Vagina (tissue), 2 donors: ENCODE results near the gene CHST11. TPM values are rescaled to one million over a fixed set of nuclear protein-coding genes. Genes with fewer than 3 reads are reported as not detected.
A peak's percentile ranks its signal among the peaks of the same experiment; 100 is the strongest.

Experiments
- DNase-seq, 2 donors: peaks; one replicate each; pipeline ENCODE4 v3.0.0-alpha.2; 2017; ENCODE audit errors: extremely low spot score in 2 of 2
- H3K27ac ChIP-seq: fragments of 200-600 bp; sonication (generic); one replicate; pipeline ENCODE4 v1.5.1; 2019
- H3K27me3 ChIP-seq: fragments of 200-600 bp; sonication (generic); one replicate; pipeline ENCODE4 v1.5.1; 2019
- H3K36me3 ChIP-seq, 2 donors: fragments of 200-600 bp; sonication (generic); one replicate each; pipeline ENCODE4 v1.5.1; 2017 to 2019
- H3K4me1 ChIP-seq: fragments of 200-600 bp; sonication (generic); one replicate; pipeline ENCODE4 v1.5.1; 2019
- H3K4me3 ChIP-seq, 2 donors: fragments of 200-600 bp; sonication (generic); 1 replicate in 1 of 2; 2 replicates in 1 of 2; pipeline ENCODE4 v1.5.1; 2016 to 2019
- H3K9me3 ChIP-seq: fragments of 200-600 bp; sonication (generic); one replicate; pipeline ENCODE4 v1.5.1; 2019
- POLR2A ChIP-seq, 2 donors: fragments of 450-650 bp; IDR thresholded peaks; one replicate each; pipeline ENCODE4 v1.6.1; 2017; ENCODE audit warnings: antibody characterized with exemption in 2 of 2, mild to moderate bottlenecking in 2 of 2, moderate library complexity in 2 of 2
- POLR2AphosphoS5 ChIP-seq, 2 donors: sonication (generic); formaldehyde crosslinking; IDR thresholded peaks; one replicate each; pipeline ENCODE4 v1.9.0; 2017; ENCODE audit warnings: antibody characterized with exemption in 2 of 2, mild to moderate bottlenecking in 2 of 2, low read depth in 1 of 2; ENCODE audit not compliant: insufficient read depth in 1 of 2
- intact Hi-C: fragments of 100-400 bp; cut with DNase I; formaldehyde crosslinking; loops from one replicate; pipeline ENCODE4 v1.15.1; 2023
- total RNA-seq: library from RNA; depleted of rRNA; stranded (reverse); fragments of >200 nt; gene quantifications from one replicate; pipeline ENCODE4 v1.2.3, GENCODE V29; 2016
- TF ChIP-seq, protein P1 (sequence below), 3 experiments: fragments of 450-650 bp in 2 of 3; fragments of 200-600 bp in 1 of 3; sonication (generic) in 1 of 3; IDR thresholded peaks; one replicate each; pipeline ENCODE4 v1.5.1; 2017 to 2019; ENCODE audit warnings: antibody characterized with exemption in 3 of 3, mild to moderate bottlenecking in 2 of 3, moderate library complexity in 2 of 3

The CHST11 gene
- total RNA-seq, 1 donor from 2014 or later, result 40.0 TPM

DNA sequence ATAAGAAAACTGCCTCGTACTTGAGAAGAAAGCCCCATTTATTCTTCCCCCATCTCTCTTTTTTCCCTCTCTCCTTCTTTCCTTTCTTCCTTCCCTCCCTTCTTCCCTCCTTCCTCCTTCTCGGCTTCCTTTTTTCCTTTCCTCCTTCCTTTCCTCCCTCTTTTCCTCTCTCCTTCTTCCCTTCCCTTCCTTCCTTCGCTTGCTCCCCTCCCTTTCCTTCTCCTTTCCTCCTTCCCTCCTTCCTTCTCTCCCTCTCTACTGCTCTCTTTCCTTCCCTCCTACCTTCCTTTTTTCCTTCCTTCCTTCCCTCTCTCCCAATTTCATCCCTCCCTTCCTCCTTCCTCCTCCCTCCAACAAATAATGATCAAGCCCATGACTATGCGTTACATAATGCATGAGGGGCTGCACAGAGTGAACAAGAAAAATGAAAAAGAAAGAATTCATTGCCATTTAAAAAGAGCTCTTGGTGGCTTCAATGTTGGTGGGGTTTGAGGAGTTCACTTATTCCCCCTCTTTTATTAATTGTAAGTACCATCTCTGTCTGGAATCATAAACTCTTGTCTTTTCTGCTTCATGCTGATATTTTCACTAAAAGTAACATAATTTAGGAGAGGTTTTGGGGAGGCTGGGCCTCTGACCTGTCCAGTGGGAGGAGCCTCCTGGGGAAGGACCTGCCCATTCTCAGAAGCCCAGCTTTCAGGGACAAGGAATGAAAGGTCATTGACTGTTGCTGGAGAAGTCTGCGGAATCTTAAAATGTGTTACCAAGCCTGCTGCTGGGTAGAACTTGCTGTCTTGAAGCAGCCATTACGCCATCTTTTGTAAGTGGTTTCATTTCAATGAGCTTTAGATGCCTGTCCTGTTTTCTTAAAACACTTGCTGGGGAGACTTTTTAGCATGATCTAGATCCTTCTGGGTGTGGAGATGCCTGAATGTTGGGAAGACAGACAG lies 144.3 kb downstream of the CHST11 start:
- H3K4me3 ChIP-seq, result no peak overlapping the region
- peak overlapping the region; percentile 56 for H3K27ac ChIP-seq
- H3K27me3 ChIP-seq, result no peaks in the 10 kb centered on the region
- intact Hi-C loops, result loop anchor here (10.0 kb wide), 1 partner anchor 136 kb away; no protein-coding TSS in a partner anchor
- H3K9me3 ChIP-seq, result no peaks in the 10 kb centered on the region
- H3K4me1 ChIP-seq, result peaks cover 53% of the 10 kb centered on the region
- no peak for TF ChIP-seq POLR2A (IDR thresholded peaks at IDR 0.05)
- TF ChIP-seq POLR2AphosphoS5 (IDR thresholded peaks at IDR 0.05; ENCODE audit: insufficient read depth in 1 of 2, low read depth in 1 of 2), result no peak
- TF ChIP-seq, protein P1, sequence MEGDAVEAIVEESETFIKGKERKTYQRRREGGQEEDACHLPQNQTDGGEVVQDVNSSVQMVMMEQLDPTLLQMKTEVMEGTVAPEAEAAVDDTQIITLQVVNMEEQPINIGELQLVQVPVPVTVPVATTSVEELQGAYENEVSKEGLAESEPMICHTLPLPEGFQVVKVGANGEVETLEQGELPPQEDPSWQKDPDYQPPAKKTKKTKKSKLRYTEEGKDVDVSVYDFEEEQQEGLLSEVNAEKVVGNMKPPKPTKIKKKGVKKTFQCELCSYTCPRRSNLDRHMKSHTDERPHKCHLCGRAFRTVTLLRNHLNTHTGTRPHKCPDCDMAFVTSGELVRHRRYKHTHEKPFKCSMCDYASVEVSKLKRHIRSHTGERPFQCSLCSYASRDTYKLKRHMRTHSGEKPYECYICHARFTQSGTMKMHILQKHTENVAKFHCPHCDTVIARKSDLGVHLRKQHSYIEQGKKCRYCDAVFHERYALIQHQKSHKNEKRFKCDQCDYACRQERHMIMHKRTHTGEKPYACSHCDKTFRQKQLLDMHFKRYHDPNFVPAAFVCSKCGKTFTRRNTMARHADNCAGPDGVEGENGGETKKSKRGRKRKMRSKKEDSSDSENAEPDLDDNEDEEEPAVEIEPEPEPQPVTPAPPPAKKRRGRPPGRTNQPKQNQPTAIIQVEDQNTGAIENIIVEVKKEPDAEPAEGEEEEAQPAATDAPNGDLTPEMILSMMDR (IDR thresholded peaks at IDR 0.05), result no peak
- no peaks in the 10 kb centered on the region for H3K36me3 ChIP-seq
- no peak for DNase-seq

DNA sequence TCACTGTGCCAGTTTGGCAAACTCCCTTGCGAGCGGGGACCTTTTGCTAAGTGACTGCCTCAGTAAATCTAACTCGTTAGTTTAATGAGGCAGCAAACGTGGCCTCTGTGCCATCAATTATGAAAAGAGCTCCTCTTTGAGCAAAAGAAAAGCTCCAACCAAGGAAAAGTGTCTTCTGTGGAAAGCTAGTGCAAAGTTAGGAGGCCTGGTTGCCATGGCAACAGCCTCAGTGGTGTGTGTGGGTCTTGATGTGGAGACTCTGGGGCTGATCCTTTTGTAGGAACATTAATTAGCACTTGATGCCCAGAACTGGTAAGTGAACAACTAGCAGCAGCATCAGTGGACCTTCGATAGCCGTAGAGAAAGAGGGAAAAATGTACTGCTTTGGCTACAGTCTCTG lies 145.7 kb downstream of the CHST11 start:
- TF ChIP-seq, protein P1 (IDR thresholded peaks at IDR 0.05), result no peak
- TF ChIP-seq POLR2A (IDR thresholded peaks at IDR 0.05), result no peak
- TF ChIP-seq POLR2AphosphoS5 (IDR thresholded peaks at IDR 0.05; ENCODE audit: insufficient read depth in 1 of 2, low read depth in 1 of 2), result no peak
- no peaks in the 10 kb centered on the region for H3K9me3 ChIP-seq
- no peak for DNase-seq
- H3K36me3 ChIP-seq, result no peaks in the 10 kb centered on the region
- no peaks in the 10 kb centered on the region for H3K27me3 ChIP-seq
- H3K27ac ChIP-seq, result peak overlapping the region; percentile 56
- H3K4me3 ChIP-seq, result no peak overlapping the region
- intact Hi-C loops, result loop anchor here (10.0 kb wide), 1 partner anchor 138 kb away; no protein-coding TSS in a partner anchor
- peaks cover 47% of the 10 kb centered on the region for H3K4me1 ChIP-seq

DNA sequence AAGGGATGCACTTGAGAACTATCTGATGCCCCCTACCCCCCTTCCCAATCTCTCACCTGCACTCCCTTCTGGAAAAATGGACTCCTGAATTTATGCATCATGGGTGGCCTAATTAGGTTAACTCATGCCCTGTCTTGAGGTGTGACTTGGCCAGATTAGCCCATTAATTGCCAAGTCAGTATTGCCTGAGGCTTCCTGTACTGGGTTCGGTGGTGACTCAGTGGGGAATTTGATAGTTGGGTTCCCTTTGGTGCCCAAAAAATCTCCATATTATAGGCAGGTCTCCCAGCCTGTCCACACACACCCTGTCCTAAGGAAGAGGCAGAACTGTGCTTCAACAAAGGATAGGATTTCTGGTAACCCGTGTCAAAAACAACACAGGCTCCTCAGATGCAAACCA lies 146.1 kb downstream of the CHST11 start:
- H3K27ac ChIP-seq, result peak overlapping the region; percentile 78
- DNase-seq, result no peak
- peaks cover 46% of the 10 kb centered on the region for H3K4me1 ChIP-seq
- intact Hi-C loops, result loop anchor here (10.0 kb wide), 1 partner anchor 138 kb away; no protein-coding TSS in a partner anchor
- no peak overlapping the region for H3K4me3 ChIP-seq
- TF ChIP-seq, protein P1 (IDR thresholded peaks at IDR 0.05), result no peak
- TF ChIP-seq POLR2A (IDR thresholded peaks at IDR 0.05) (no peak), POLR2AphosphoS5 (IDR thresholded peaks at IDR 0.05; ENCODE audit: insufficient read depth in 1 of 2, low read depth in 1 of 2) (no peak)
- no peaks in the 10 kb centered on the region for H3K27me3 ChIP-seq
- no peaks in the 10 kb centered on the region for H3K36me3 ChIP-seq
- H3K9me3 ChIP-seq, result no peaks in the 10 kb centered on the region

DNA sequence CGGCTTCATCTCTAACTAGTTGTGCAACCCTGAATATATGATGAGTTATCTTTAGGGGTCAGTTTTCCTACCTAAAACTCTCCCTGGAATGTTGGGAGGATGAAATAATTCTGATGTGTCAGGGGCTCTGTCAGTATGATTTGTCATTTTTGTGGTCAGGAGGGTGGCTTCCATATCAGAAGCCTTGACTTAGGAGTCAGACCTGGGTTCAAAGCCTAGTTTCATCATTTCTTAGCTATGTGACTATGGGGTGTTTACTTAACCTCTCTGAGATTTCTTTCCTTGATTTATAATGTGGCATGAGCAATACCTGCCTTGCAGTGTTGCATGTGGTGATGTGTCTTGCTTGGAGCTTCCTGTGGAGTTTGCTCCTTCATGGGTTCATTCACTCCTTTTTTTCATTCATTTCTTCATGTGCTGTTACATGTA lies 146.8 kb downstream of the CHST11 start:
- Histone ChIP-seq H3K27ac (peak overlapping the region; percentile 78), H3K4me1 (peaks cover 46% of the 10 kb centered on the region), H3K9me3 (no peaks in the 10 kb centered on the region), H3K4me3 (no peak overlapping the region), H3K36me3 (no peaks in the 10 kb centered on the region), H3K27me3 (no peaks in the 10 kb centered on the region)
- intact Hi-C loops, result loop anchor here (10.0 kb wide), 1 partner anchor 139 kb away; no protein-coding TSS in a partner anchor
- TF ChIP-seq POLR2AphosphoS5 (IDR thresholded peaks at IDR 0.05; ENCODE audit: insufficient read depth in 1 of 2, low read depth in 1 of 2), result no peak
- no peak for TF ChIP-seq POLR2A (IDR thresholded peaks at IDR 0.05)
- TF ChIP-seq, protein P1 (IDR thresholded peaks at IDR 0.05), result no peak
- DNase-seq, result no peak
